GM12878 (cell line): ENCODE results near the gene SMIM10. TPM values are rescaled to one million over a fixed set of nuclear protein-coding genes. Genes with fewer than 3 reads are reported as not detected.

Experiments used
- ATAC-seq: fragments of 200-7000 bp; cut with Tn5 transposase; 3 replicates; pipeline ENCODE4 v1.9.1; 2020; ENCODE audit warnings: mild to moderate bottlenecking, moderate library complexity
- BruUV-seq: library from RNA; stranded (reverse); fragments of 400-500 nt; replicated peaks from 2 replicates; lab custom pipeline; 2021; lab: Mats Ljungman, UMichigan
- CTCF ChIA-PET: fragments of 300-600 bp; sonication (Branson Sonifier 250); formaldehyde crosslinking; extraction: SDS; loops from one replicate; lab custom pipeline; 2021; ENCODE audit warnings: inconsistent platforms; lab: Yijun Ruan, JAX
- POLR2A ChIA-PET: fragments of 350-600 bp; formaldehyde crosslinking; extraction: SDS; loops from one replicate; lab custom pipeline; 2021; ENCODE audit warnings: inconsistent platforms; lab: Charles Lee
- RAD21 ChIA-PET: fragments of 300-600 bp; sonication (Branson Sonifier 250); formaldehyde crosslinking; loops from one replicate; lab custom pipeline; 2023; ENCODE audit warnings: antibody characterized with exemption; ENCODE audit not compliant: unreplicated experiment; lab: Charles Lee
- SMC1A ChIA-PET: fragments of 300-600 bp; sonication (Branson Sonifier 250); formaldehyde crosslinking; loops from one replicate; lab custom pipeline; 2023; ENCODE audit not compliant: unreplicated experiment, uncharacterized antibody; lab: Charles Lee
- DNase-seq: peaks from one replicate; pipeline ENCODE4 v3.0.0-alpha.2; 2011; ENCODE audit warnings: low read depth, low spot score
- FAIRE-seq: peaks from 3 replicates; lab custom pipeline; 2011; peaks lifted over from hg19 to GRCh38; lab: Jason Lieb, UNC
- H2AFZ ChIP-seq: 2 replicates; pipeline ENCODE4 v1.6.0; 2011; ENCODE audit warnings: low read depth, low read length, control low read depth; ENCODE audit not compliant: control insufficient read depth
- H3K27ac ChIP-seq: 2 replicates; pipeline ENCODE4 v1.5.1; 2011; ENCODE audit warnings: control low read depth; ENCODE audit not compliant: control insufficient read depth, insufficient read depth
- H3K27me3 ChIP-seq, 2 experiments: replicated peaks in 1 of 2; 2 replicates each; pipeline versions ENCODE4 v1.6.0 to v1.6.1; 2011; ENCODE audit warnings: low read length in 1 of 2; ENCODE audit not compliant: control insufficient read depth in 2 of 2, insufficient read depth in 2 of 2
- H3K36me3 ChIP-seq, 2 experiments: 2 replicates each; pipeline ENCODE4 v1.5.1; 2011; ENCODE audit warnings: low read length in 1 of 2; ENCODE audit not compliant: control insufficient read depth in 2 of 2, insufficient read depth in 2 of 2
- H3K4me1 ChIP-seq: 2 replicates; pipeline ENCODE4 v1.6.1; 2011; ENCODE audit warnings: mild to moderate bottlenecking, low read length, moderate library complexity, mixed read lengths; ENCODE audit not compliant: control insufficient read depth, insufficient read depth
- H3K4me2 ChIP-seq: 2 replicates; pipeline ENCODE4 v1.6.0; 2011; ENCODE audit warnings: control low read depth; ENCODE audit not compliant: control insufficient read depth, insufficient read depth
- H3K4me3 ChIP-seq: fragments of 200-600 bp; sonication (generic); 2 replicates; pipeline ENCODE4 v1.5.1; 2016
- H3K79me2 ChIP-seq: 2 replicates; pipeline ENCODE4 v1.6.0; 2011; ENCODE audit warnings: low read length; ENCODE audit not compliant: control insufficient read depth, insufficient read depth
- H3K9ac ChIP-seq: 2 replicates; pipeline ENCODE4 v1.8.0; 2011; ENCODE audit warnings: low read length, control low read depth, mixed read lengths; ENCODE audit not compliant: control insufficient read depth, insufficient read depth
- H3K9me3 ChIP-seq: replicated peaks from 3 replicates; pipeline ENCODE4 v1.5.1; 2011; ENCODE audit warnings: mild to moderate bottlenecking, low read length; ENCODE audit not compliant: control insufficient read depth, insufficient read depth
- H4K20me1 ChIP-seq: 2 replicates; pipeline ENCODE4 v1.6.0; 2011; ENCODE audit not compliant: control insufficient read depth, insufficient read depth
- CHD1 ChIP-seq: IDR thresholded peaks from 2 replicates; pipeline ENCODE4 v1.6.1; 2012; ENCODE audit warnings: low read depth, low read length, improper control_type of control experiment
- CUX1 ChIP-seq: IDR thresholded peaks from 2 replicates; pipeline ENCODE4 v1.6.1; 2012; ENCODE audit warnings: improper control_type of control experiment, low read depth, low read length; ENCODE audit not compliant: insufficient replicate concordance
- E4F1 ChIP-seq: fragments of 450-650 bp; IDR thresholded peaks from 2 replicates; pipeline ENCODE4 v1.6.1; 2018; ENCODE audit warnings: borderline replicate concordance, mild to moderate bottlenecking; ENCODE audit not compliant: partially characterized antibody
- EED ChIP-seq: sonication (generic); IDR thresholded peaks from 2 replicates; pipeline ENCODE4 v1.6.1; 2016; ENCODE audit warnings: antibody characterized with exemption, low read depth
- LARP7 ChIP-seq: fragments of 450-650 bp; IDR thresholded peaks from 2 replicates; pipeline ENCODE4 v1.6.1; 2017; ENCODE audit warnings: mild to moderate bottlenecking
- SMAD1 ChIP-seq: fragments of 450-650 bp; IDR thresholded peaks from 2 replicates; pipeline ENCODE4 v1.6.1; 2018; ENCODE audit warnings: mild to moderate bottlenecking, low read depth; ENCODE audit not compliant: partially characterized antibody
- SPI1 ChIP-seq: IDR thresholded peaks from 2 replicates; pipeline ENCODE4 v1.6.1; 2011; ENCODE audit warnings: low read depth, mild to moderate bottlenecking, low read length, moderate library complexity, borderline replicate concordance; ENCODE audit not compliant: insufficient read depth
- SUPT20H ChIP-seq: IDR thresholded peaks from 2 replicates; pipeline ENCODE4 v1.6.1; 2011; ENCODE audit warnings: low read depth, mild to moderate bottlenecking, low read length, moderate library complexity, borderline replicate concordance; ENCODE audit not compliant: control insufficient read depth
- ZBTB11 ChIP-seq: fragments of 450-650 bp; formaldehyde crosslinking; IDR thresholded peaks from 2 replicates; pipeline ENCODE4 v1.5.0; 2022; ENCODE audit warnings: mild to moderate bottlenecking, missing genetic modification characterization
- ZBTB33 ChIP-seq: fragments of 450-650 bp; IDR thresholded peaks from 2 replicates; pipeline ENCODE4 v1.6.1; 2017; ENCODE audit warnings: mild to moderate bottlenecking
- WGBS: methylation state at CpG from one replicate; pipeline ENCODE4 v1.1.6; 2016; ENCODE audit warnings: low lambda C conversion rate; ENCODE audit not compliant: insufficient replicate concordance, insufficient coverage; ENCODE audit errors: missing lambda C conversion rate; 5-methylcytosine and 5-hydroxymethylcytosine counted together
- in situ Hi-C: fragments of 300-500 bp; cut with MboI; formaldehyde crosslinking; loops from 9 replicates; pipeline ENCODE4 v1.14.3; 2018; ENCODE audit warnings: mixed read lengths
- intact Hi-C: fragments of 100-400 bp; cut with micrococcal nuclease; formaldehyde crosslinking; loops from one replicate; pipeline ENCODE4 v1.14.2; 2022; ENCODE audit not compliant: unreplicated experiment
- polyA plus RNA-seq, 11 experiments: library from polyadenylated mRNA; depleted of rRNA in 4 of 11; unstranded in 6 of 11; stranded (reverse) in 5 of 11; fragments of >200 nt; fragmentation: Nextera tagmentation in 4 of 11; fragmentation: Illumina TruSeq in 1 of 11; extraction: Ambion mirVana in 4 of 11; extraction: Trizol in 1 of 11; gene quantifications; 1 replicate in 1 of 11; 2 replicates in 10 of 11; pipeline versions ENCODE4 v1.2.1 to v1.2.3, GENCODE V29; 2011 to 2016; ENCODE audit warnings: inconsistent platforms in 2 of 11, missing spikeins in 2 of 11, low read depth in 1 of 11
- total RNA-seq, 4 experiments: library from RNA; depleted of rRNA in 3 of 4; stranded (reverse); fragments of >200 nt in 3 of 4; fragmentation: Illumina TruSeq in 1 of 4; extraction: Trizol in 1 of 4; gene quantifications; 2 replicates each; pipeline versions ENCODE4 v1.2.1 to v1.2.3, GENCODE V29; 2013 to 2021

SMIM10 gene
- total and polyA plus RNA-seq, 10 of the 15 experiments (the other 5 are each of a cell fraction or from before 2014, with no cell fraction given), result 0.04 to 0.16 (median 0.10) TPM; not detected in 6

GRCh38 chrX:135000516-135000915 lies 9.7 kb downstream of the SMIM10 start:
- no peak overlapping the region for H3K9ac ChIP-seq
- H3K27me3 ChIP-seq, result no peaks in the 10 kb centered on the region; a peak in 1 of 4 replicates
- WGBS, result 5% methylated on average over 1 of the region's 1 CpG
- ChIA-PET CTCF (interaction anchor here (1.3 kb wide), 1 partner anchor 517 kb away, joined by 3 read pairs; no protein-coding TSS in a partner anchor), RAD21 (interaction anchor here (1.2 kb wide), 1 partner anchor 193 kb away, joined by 3 read pairs; no protein-coding TSS in a partner anchor), SMC1A (no interaction called here), POLR2A (no interaction called here)
- H2AFZ ChIP-seq, result no peak overlapping the region
- H3K4me3 ChIP-seq, result no peak overlapping the region
- H4K20me1 ChIP-seq, result no peaks in the 10 kb centered on the region
- H3K27ac ChIP-seq, result no peak overlapping the region
- intact Hi-C loops, result no loop called here
- no peaks in the 10 kb centered on the region for H3K36me3 ChIP-seq
- DNase-seq, result no peak
- H3K4me1 ChIP-seq, result no peaks in the 10 kb centered on the region
- no peak for FAIRE-seq
- no peak for ATAC-seq
- no peaks in the 10 kb centered on the region for H3K79me2 ChIP-seq
- H3K9me3 ChIP-seq, result no peaks in the 10 kb centered on the region
- no peak overlapping the region for H3K4me2 ChIP-seq
- no TSS peak for BruUV-seq
- in situ Hi-C loops, result no loop called here
- TF ChIP-seq EED (no peak), LARP7 (no peak), SUPT20H (no peak), ZBTB33 (no peak), ZBTB11 (CRISPR knock-in tag) (no peak), CUX1 (no peak), CHD1 (no peak), SMAD1 (no peak), E4F1 (no peak), SPI1 (no peak)
